Measurements from ENCODE around the gene SDK2. TPM values are rescaled to one million over a fixed set of nuclear protein-coding genes. Genes with fewer than 3 reads are reported as not detected.

Gene SDK2
- polyA plus RNA-seq, 1 of the 3 experiments (the other 2 are of a cell fraction): 0.02 TPM

- no peaks in the 10 kb centered on the region for H3K9me2 ChIP-seq
- peaks cover 0 to 17% of the 10 kb centered on the region in 2 experiments for H3K36me3 ChIP-seq (replicated peaks in 1 of 2; ENCODE audit: control insufficient read depth in 1 of 2, insufficient read depth in 2 of 2, low read length in 1 of 2)
- ChIA-PET POLR2A (interaction anchor here (0.9 kb wide), 1 partner anchor 10 kb away, joined by 3 read pairs; no protein-coding TSS in a partner anchor), CTCF (interaction anchor here (0.5 to 2.8 kb wide), 7 partner anchors 8 to 93 kb away, joined by 3 to 16 read pairs (median 3); no protein-coding TSS in a partner anchor)
- TF ChIP-seq EP300 (IDR thresholded peaks at IDR 0.05; ENCODE audit: borderline replicate concordance in 1 of 2, low read depth in 1 of 2, low read length in 1 of 2) (no peak), ZBTB33 (IDR thresholded peaks at IDR 0.05; ENCODE audit: borderline replicate concordance, low read depth) (no peak), PBX3 (IDR thresholded peaks at IDR 0.05) (no peak), CHD2 (IDR thresholded peaks at IDR 0.05; ENCODE audit: low read length, partially characterized antibody) (no peak), TCF12 (IDR thresholded peaks at IDR 0.05) (no peak), FOXM1 (IDR thresholded peaks at IDR 0.05; ENCODE audit: low read depth) (no peak), MEF2A (IDR thresholded peaks at IDR 0.05; ENCODE audit: borderline replicate concordance, low read depth) (no peak), NRF1 (IDR thresholded peaks at IDR 0.05; ENCODE audit: low read depth, low read length) (no peak)
- no peaks in the 10 kb centered on the region for H3K27me3 ChIP-seq (ENCODE audit: insufficient read depth)
- no peak overlapping the region for H3K27ac ChIP-seq (ENCODE audit: low read depth in 2 of 2, low read length in 1 of 2)
- H3F3A ChIP-seq (replicated peaks; ENCODE audit: insufficient read depth): peaks cover 32% of the 10 kb centered on the region
- H3K9ac ChIP-seq: no peak overlapping the region
- no peak overlapping the region for H2AFZ ChIP-seq (ENCODE audit: low read depth)
- no peak overlapping the region for H3K4me3 ChIP-seq (ENCODE audit: low read depth in 2 of 2, low read length in 1 of 2)
- peaks cover 34 to 49% of the 10 kb centered on the region in 2 experiments; a peak in 3 of 4 replicates for H3K4me1 ChIP-seq (ENCODE audit: control insufficient read depth in 1 of 2, insufficient read depth in 2 of 2, low read depth in 1 of 2, low read length in 1 of 2)
- WGBS (ENCODE audit: low lambda C conversion rate): 90% methylated on average over 7 of the region's 7 CpGs
- no peak overlapping the region for H3K4me2 ChIP-seq
- no peak for DNase-seq
- H3K79me2 ChIP-seq (ENCODE audit: insufficient read depth): peaks cover 97% of the 10 kb centered on the region
- H3K9me3 ChIP-seq: no peaks in the 10 kb centered on the region
- H4K20me1 ChIP-seq (ENCODE audit: insufficient read depth): peaks cover 74% of the 10 kb centered on the region
Measured at GRCh38 chr17:73289549-73290254, 354.5 kb downstream of the SDK2 start.

- Histone ChIP-seq H3K36me3 (replicated peaks in 1 of 2; ENCODE audit: control insufficient read depth in 1 of 2, insufficient read depth in 2 of 2, low read length in 1 of 2) (peaks cover 0 to 19% of the 10 kb centered on the region in 2 experiments), H3F3A (replicated peaks; ENCODE audit: insufficient read depth) (peaks cover 27% of the 10 kb centered on the region), H3K4me1 (ENCODE audit: control insufficient read depth in 1 of 2, insufficient read depth in 2 of 2, low read depth in 1 of 2, low read length in 1 of 2) (peaks cover 30 to 59% of the 10 kb centered on the region in 2 experiments), H3K79me2 (ENCODE audit: insufficient read depth) (peaks cover 96% of the 10 kb centered on the region), H3K27me3 (ENCODE audit: insufficient read depth) (no peaks in the 10 kb centered on the region), H3K4me3 (ENCODE audit: low read depth in 2 of 2, low read length in 1 of 2) (no peak overlapping the region), H3K9me2 (no peaks in the 10 kb centered on the region), H3K27ac (ENCODE audit: low read depth in 2 of 2, low read length in 1 of 2) (no peak overlapping the region), H3K4me2 (no peak overlapping the region), H3K9me3 (no peaks in the 10 kb centered on the region), H4K20me1 (ENCODE audit: insufficient read depth) (peaks cover 76% of the 10 kb centered on the region), H3K9ac (no peak overlapping the region), H2AFZ (ENCODE audit: low read depth) (no peak overlapping the region)
- DNase-seq: no peak
- TF ChIP-seq SMC3 (IDR thresholded peaks at IDR 0.05; ENCODE audit: low read depth, low read length) (no peak), MEF2A (IDR thresholded peaks at IDR 0.05; ENCODE audit: borderline replicate concordance, low read depth) (no peak), TEAD4 (IDR thresholded peaks at IDR 0.05; ENCODE audit: borderline replicate concordance, insufficient read depth) (no peak), NFIC (IDR thresholded peaks at IDR 0.05; ENCODE audit: borderline replicate concordance) (no peak), TCF12 (IDR thresholded peaks at IDR 0.05) (no peak)
- ChIA-PET POLR2A (no interaction called here), CTCF (interaction anchor here (0.6 to 1.3 kb wide), 3 partner anchors 22 to 80 kb away, joined by 3 read pairs; no protein-coding TSS in a partner anchor)
- WGBS (ENCODE audit: low lambda C conversion rate): 74% methylated on average over 19 of the region's 19 CpGs
Measured at GRCh38 chr17:73288534-73289302, 355.5 kb downstream of the SDK2 start.
